Measurements from ENCODE around the gene RTL10. TPM values are rescaled to one million over a fixed set of nuclear protein-coding genes. Genes with fewer than 3 reads are reported as not detected.

The RTL10 gene
- total and polyA plus RNA-seq, 10 of the 15 experiments (the other 5 are each of a cell fraction or from before 2014, with no cell fraction given): 5.3 to 18.1 (median 10.3) TPM

DNA sequence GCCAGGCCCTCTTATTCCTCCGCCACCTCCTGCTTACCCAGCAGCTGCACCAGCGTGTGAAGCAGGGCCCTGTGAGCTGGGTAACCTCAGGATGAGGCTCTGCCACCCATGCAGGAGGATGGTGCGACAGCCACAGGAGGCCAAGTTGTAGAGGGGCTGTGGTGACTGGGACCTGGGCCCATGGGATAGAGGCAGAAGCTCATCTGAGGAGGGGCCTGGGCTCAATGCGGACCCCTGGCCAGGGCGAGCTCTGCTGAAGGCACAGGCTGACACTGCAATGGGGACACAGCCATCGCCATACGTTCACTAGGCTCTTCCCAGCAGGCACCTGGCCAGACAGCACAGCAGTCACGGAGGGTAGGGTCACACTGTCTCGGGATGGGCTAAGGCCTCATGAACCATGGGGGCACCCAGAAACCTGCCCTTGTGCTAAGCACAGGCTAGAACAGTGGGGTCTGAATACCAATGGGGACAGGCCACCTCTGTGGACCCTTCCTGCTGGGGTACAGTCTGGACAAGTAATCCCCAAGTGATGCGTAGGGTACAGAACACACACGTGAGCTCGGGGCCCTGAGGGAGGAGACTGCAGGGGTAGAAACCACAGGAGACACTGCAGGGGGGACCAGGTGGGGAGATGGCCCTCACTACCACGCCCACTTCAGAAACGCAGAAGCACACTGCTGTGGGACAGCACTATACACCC lies 35.3 kb downstream of the RTL10 start:
- Histone ChIP-seq H3K36me3 (ENCODE audit: control insufficient read depth in 2 of 2, insufficient read depth in 2 of 2, low read length in 1 of 2) (no peaks in the 10 kb centered on the region; a peak in 1 of 4 replicates), H2AFZ (ENCODE audit: control insufficient read depth, low read depth, low read length) (no peak overlapping the region), H3K27ac (ENCODE audit: control insufficient read depth, insufficient read depth) (no peak overlapping the region), H3K4me1 (ENCODE audit: control insufficient read depth, insufficient read depth, low read length) (no peaks in the 10 kb centered on the region), H3K9me3 (replicated peaks; ENCODE audit: control insufficient read depth, insufficient read depth, low read length) (no peaks in the 10 kb centered on the region), H3K4me2 (ENCODE audit: control insufficient read depth, insufficient read depth) (no peak overlapping the region), H3K79me2 (ENCODE audit: control insufficient read depth, insufficient read depth, low read length) (no peaks in the 10 kb centered on the region), H3K27me3 (replicated peaks in 1 of 2; ENCODE audit: control insufficient read depth in 2 of 2, insufficient read depth in 2 of 2, low read length in 1 of 2) (no peaks in the 10 kb centered on the region), H3K4me3 (no peak overlapping the region), H4K20me1 (ENCODE audit: control insufficient read depth, insufficient read depth) (no peaks in the 10 kb centered on the region), H3K9ac (ENCODE audit: control insufficient read depth, insufficient read depth, low read length) (no peak overlapping the region)
- CTCF ChIA-PET: no interaction called here
- no peak for FAIRE-seq
- WGBS (ENCODE audit: insufficient coverage, insufficient replicate concordance, low lambda C conversion rate, missing lambda C conversion rate): 89% methylated on average over 14 of the region's 14 CpGs
- no peak for TF ChIP-seq ZBTB33 (IDR thresholded peaks at IDR 0.05)
- no peak for TF ChIP-seq HCFC1 (IDR thresholded peaks at IDR 0.05; ENCODE audit: low read length)
- TF ChIP-seq NFYB (IDR thresholded peaks at IDR 0.05; ENCODE audit: insufficient read depth, low read depth, low read length): no peak
- TF ChIP-seq JUND (IDR thresholded peaks at IDR 0.05; ENCODE audit: low read depth, low read length): no peak
- TF ChIP-seq SMAD5 (IDR thresholded peaks at IDR 0.05; ENCODE audit: low read depth): no peak
- TF ChIP-seq STAT1 (conservative IDR thresholded peaks at IDR 0.05): no peak
- RAD21 ChIA-PET (ENCODE audit: unreplicated experiment): no interaction called here
- intact Hi-C loops (cut with micrococcal nuclease; ENCODE audit: unreplicated experiment) (no loop called here), in situ Hi-C loops (cut with MboI) (no loop called here)
- POLR2A ChIA-PET: no interaction called here
- BruUV-seq (replicated peaks): no TSS peak
- SMC1A ChIA-PET (ENCODE audit: uncharacterized antibody, unreplicated experiment): no interaction called here
- DNase-seq (ENCODE audit: low read depth, low spot score): no peak
- ATAC-seq: no peak
